Measurements from ENCODE around the gene EIF4H. TPM values are rescaled to one million over a fixed set of nuclear protein-coding genes. Genes with fewer than 3 reads are reported as not detected.

Gene EIF4H
- total and polyA plus RNA-seq, 2 donors (not counting 1 experiment from before 2014, with no cell fraction given) = 127 to 199 TPM

GRCh38 chr7:74230446-74231231, 56.5 kb downstream of the EIF4H start:
- ChIA-PET CTCF (interaction anchor here (0.7 to 5.4 kb wide), 7 partner anchors 11 to 276 kb away, joined by 3 to 55 read pairs (median 4); no protein-coding TSS in a partner anchor), POLR2A (interaction anchor here (0.6 to 4.0 kb wide), 9 partner anchors 11 to 45 kb away, joined by 3 to 19 read pairs (median 5); partner anchors contain the start of gene LAT2)
- Histone ChIP-seq H2AFZ (ENCODE audit: insufficient read depth, low read depth, low read length, poor library complexity, severe bottlenecking) (peak overlapping the region; percentile 36), H3K27me3 (replicated peaks in 1 of 4; ENCODE audit: control extremely low read depth in 1 of 4, control insufficient read depth in 3 of 4, insufficient read depth in 4 of 4, low read length in 3 of 4) (no peaks in the 10 kb centered on the region), H3K9me3 (ENCODE audit: control extremely low read depth in 1 of 3, control insufficient read depth in 2 of 3, insufficient read depth in 1 of 3, low read length in 2 of 3) (peaks cover 0 to 8% (median 0%) of the 10 kb centered on the region in 3 donors), H4K20me1 (ENCODE audit: control insufficient read depth, insufficient read depth, low read length, poor library complexity, severe bottlenecking) (peaks cover 2% of the 10 kb centered on the region), H3K27ac (ENCODE audit: low read length in 2 of 2) (peak overlapping the region; percentile 83 to 92), H3K9ac (ENCODE audit: low read length) (no peak overlapping the region), H3K4me3 (ENCODE audit: control extremely low read depth in 1 of 5, extremely low read depth in 1 of 5, insufficient read depth in 1 of 5, low read depth in 2 of 5, low read length in 4 of 5) (no peak overlapping the region), H3K79me2 (ENCODE audit: control insufficient read depth, insufficient read depth, low read length) (peaks cover 6% of the 10 kb centered on the region), H3K4me1 (ENCODE audit: control insufficient read depth in 2 of 2, insufficient read depth in 2 of 2, low read length in 2 of 2) (peaks cover 59 to 83% of the 10 kb centered on the region in 2 donors), H3K4me2 (replicated peaks; ENCODE audit: low read depth, low read length, poor library complexity, severe bottlenecking) (peak overlapping the region; percentile 48), H3K36me3 (replicated peaks in 1 of 2; ENCODE audit: control extremely low read depth in 1 of 2, control insufficient read depth in 1 of 2, extremely low read depth in 1 of 2, insufficient read depth in 2 of 2, low read length in 1 of 2) (peaks cover 3 to 46% of the 10 kb centered on the region in 2 experiments)
- intact Hi-C loops (cut with micrococcal nuclease) = loop anchor here (1.0 to 5.0 kb wide), 4 partner anchors 11 to 37 kb away; partner anchors contain the start of gene RFC2
- no peaks in the 10 kb centered on the region for H3K9me3 Mint-ChIP-seq (ENCODE audit: insufficient read depth)
- WGBS (ENCODE audit: insufficient coverage) = 41% methylated on average over 9 of the region's 15 CpGs
- peak overlapping the region; percentile 79 for H3K4me3 Mint-ChIP-seq
- TF ChIP-seq CTCF (IDR thresholded peaks at IDR 0.05) = no peak
- TF ChIP-seq EZH2 (IDR thresholded peaks at IDR 0.05; ENCODE audit: borderline replicate concordance, insufficient read depth, low read depth, low read length, poor library complexity, severe bottlenecking) = no peak
- H3K4me1 Mint-ChIP-seq = peaks cover 58% of the 10 kb centered on the region
- H3K27me3 Mint-ChIP-seq = no peaks in the 10 kb centered on the region
- ATAC-seq (ENCODE audit: low read depth) = peak; percentile 44
- peak overlapping the region; percentile 97 for H3K27ac Mint-ChIP-seq
- DNase-seq = peak; percentile 79

Data from B cell (primary cell).